Right lobe of liver (tissue), 6 donors: ENCODE data around the gene SLC22A23. TPM values are rescaled to one million over a fixed set of nuclear protein-coding genes. Genes with fewer than 3 reads are reported as not detected.

Experiments used
- ATAC-seq, 4 donors: fragments of 200-7000 bp; cut with Tn5 transposase; one replicate each; pipeline ENCODE4 v1.9.1; 2020; ENCODE audit warnings: mild to moderate bottlenecking in 4 of 4, moderate library complexity in 4 of 4
- DNase-seq, 3 donors: peaks; one replicate each; pipeline ENCODE4 v3.0.0-alpha.2; 2020
- H3K27ac ChIP-seq, 3 donors: fragments of 200-600 bp; one replicate each; pipeline ENCODE4 v1.8.0; 2022
- H3K27me3 ChIP-seq, 2 donors: fragments of 200-600 bp; one replicate each; pipeline ENCODE4 v1.8.0; 2022
- H3K36me3 ChIP-seq, 4 donors: fragments of 200-600 bp; sonication (generic) in 1 of 4; one replicate each; pipeline versions ENCODE4 v1.5.1 to v1.8.0; 2017 to 2022; ENCODE audit warnings: control low read depth in 1 of 4
- H3K4me1 ChIP-seq, 4 donors: fragments of 200-600 bp; sonication (generic) in 1 of 4; one replicate each; pipeline versions ENCODE4 v1.5.1 to v1.8.0; 2017 to 2022; ENCODE audit warnings: control low read depth in 1 of 4
- H3K4me3 ChIP-seq, 3 donors: fragments of 200-600 bp; one replicate each; pipeline ENCODE4 v1.8.0; 2022
- H3K9me3 ChIP-seq, 4 donors: fragments of 200-600 bp; sonication (generic) in 1 of 4; one replicate each; pipeline versions ENCODE4 v1.5.1 to v1.8.0; 2017 to 2022; ENCODE audit warnings: control low read depth in 1 of 4
- POLR2A ChIP-seq: fragments of 450-650 bp; IDR thresholded peaks from one replicate; pipeline ENCODE4 v1.6.1; 2017; ENCODE audit warnings: antibody characterized with exemption, mild to moderate bottlenecking
- WGBS: methylation state at CpG from one replicate; pipeline ENCODE4 v1.1.6; 2018; ENCODE audit warnings: low coverage, low lambda C conversion rate; ENCODE audit not compliant: insufficient coverage; ENCODE audit errors: missing lambda C conversion rate; 5-methylcytosine and 5-hydroxymethylcytosine counted together
- intact Hi-C, 2 donors: fragments of 100-400 bp; cut with DNase I; formaldehyde crosslinking; loops; one replicate each; pipeline versions ENCODE4 v1.11.2 to v1.14.1; 2022
- total RNA-seq, 6 experiments: library from RNA; depleted of rRNA in 2 of 6; stranded (reverse); fragments of >200 nt in 2 of 6; fragmentation: NEBNext Ultra II Directional in 3 of 6; extraction: Animal tissue kit (Norgen Biotek cat#: 25700) in 3 of 6; gene quantifications; one replicate each; pipeline versions ENCODE4 v1.1.0 to v1.2.4, GENCODE V29; 2016 to 2023
- TF ChIP-seq, protein P1 (sequence below), 4 donors: fragments of 200-600 bp in 3 of 4; fragments of 450-650 bp in 1 of 4; IDR thresholded peaks; one replicate each; pipeline versions ENCODE4 v1.5.1 to v1.8.0; 2016 to 2022; ENCODE audit warnings: antibody characterized with exemption in 4 of 4, mild to moderate bottlenecking in 2 of 4
- donor health status: DM: no; HTN: yes; CAD: no.
- donor health status: DM: no; HTN: no; CAD: no.
- donor health status: DM: no; HTN: no; CAD: no.
- donor health status: DM: no; HTN: yes; CAD: no.
- donor health status: DM: no; HTN: yes; CAD: no.

The SLC22A23 gene
- total RNA-seq, 6 experiments from 2014 or later: 11.7 to 27.6 (median 16.3) TPM

- WGBS: 89% methylated on average over 6 of the region's 11 CpGs
- no peak overlapping the region for H3K4me3 ChIP-seq
- no peaks in the 10 kb centered on the region for H3K36me3 ChIP-seq
- peak overlapping the region in 2 of 3 donors; percentile 56 to 92 for H3K27ac ChIP-seq
- peaks cover 0 to 90% (median 44%) of the 10 kb centered on the region in 4 donors for H3K4me1 ChIP-seq
- ATAC-seq: no peak
- H3K9me3 ChIP-seq: no peaks in the 10 kb centered on the region
- H3K27me3 ChIP-seq: no peaks in the 10 kb centered on the region
- DNase-seq: no peak
- intact Hi-C loops: no loop called here
- no peak for TF ChIP-seq POLR2A
- TF ChIP-seq, protein P1, sequence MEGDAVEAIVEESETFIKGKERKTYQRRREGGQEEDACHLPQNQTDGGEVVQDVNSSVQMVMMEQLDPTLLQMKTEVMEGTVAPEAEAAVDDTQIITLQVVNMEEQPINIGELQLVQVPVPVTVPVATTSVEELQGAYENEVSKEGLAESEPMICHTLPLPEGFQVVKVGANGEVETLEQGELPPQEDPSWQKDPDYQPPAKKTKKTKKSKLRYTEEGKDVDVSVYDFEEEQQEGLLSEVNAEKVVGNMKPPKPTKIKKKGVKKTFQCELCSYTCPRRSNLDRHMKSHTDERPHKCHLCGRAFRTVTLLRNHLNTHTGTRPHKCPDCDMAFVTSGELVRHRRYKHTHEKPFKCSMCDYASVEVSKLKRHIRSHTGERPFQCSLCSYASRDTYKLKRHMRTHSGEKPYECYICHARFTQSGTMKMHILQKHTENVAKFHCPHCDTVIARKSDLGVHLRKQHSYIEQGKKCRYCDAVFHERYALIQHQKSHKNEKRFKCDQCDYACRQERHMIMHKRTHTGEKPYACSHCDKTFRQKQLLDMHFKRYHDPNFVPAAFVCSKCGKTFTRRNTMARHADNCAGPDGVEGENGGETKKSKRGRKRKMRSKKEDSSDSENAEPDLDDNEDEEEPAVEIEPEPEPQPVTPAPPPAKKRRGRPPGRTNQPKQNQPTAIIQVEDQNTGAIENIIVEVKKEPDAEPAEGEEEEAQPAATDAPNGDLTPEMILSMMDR (IDR thresholded peaks at IDR 0.05): no peak
These were observed 51.7 kb downstream of the SLC22A23 start for GRCh38 chr6:3405182-3405518.

DNA sequence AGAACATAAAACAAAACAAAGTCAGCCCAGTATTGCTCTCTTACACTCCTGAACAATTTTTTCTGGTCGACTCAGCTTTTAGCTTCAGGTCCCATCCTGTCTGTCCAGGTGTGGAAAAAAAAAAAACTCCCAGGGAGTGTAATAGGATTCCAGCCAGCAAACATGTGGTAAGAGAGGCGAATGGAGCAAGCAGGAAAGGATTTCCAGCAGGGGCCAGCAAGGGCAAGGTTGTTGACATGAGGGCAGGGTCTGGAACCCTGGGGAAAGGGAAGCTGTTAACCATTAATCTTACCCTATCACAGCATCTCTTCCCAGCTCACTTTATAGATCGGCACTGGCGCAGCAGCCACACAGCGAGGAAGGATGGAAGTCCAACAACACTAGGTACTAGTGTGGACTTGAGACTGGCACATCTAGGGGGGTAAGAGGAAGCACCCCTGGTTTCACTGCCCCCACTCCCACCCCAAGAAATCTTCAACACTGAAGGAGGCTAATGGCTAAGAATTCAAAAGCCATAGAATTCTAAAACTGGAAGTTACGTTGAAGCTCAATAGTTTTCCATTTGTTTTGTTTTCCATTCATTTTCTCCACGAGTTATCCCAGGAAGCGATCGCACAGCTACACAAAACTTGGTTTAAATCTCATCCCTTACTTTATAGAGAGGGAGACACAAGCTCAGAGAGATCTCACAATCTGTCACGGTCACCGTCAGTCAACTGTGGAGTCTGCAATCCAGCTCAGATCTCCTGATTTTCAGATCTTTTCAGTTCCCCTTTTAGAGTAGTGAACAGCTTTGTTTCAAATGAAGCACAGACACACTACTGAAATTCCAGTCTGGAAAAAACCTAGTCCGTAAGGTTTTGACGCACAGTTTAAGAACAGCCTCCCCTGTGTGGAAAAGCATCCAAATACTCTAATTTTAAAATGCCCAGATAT is 53.3 kb downstream of the SLC22A23 start:
- H3K27ac ChIP-seq: peak overlapping the region; percentile 32 to 92 (median 56)

GRCh38 chr6:3402310-3403237 is 54.3 kb downstream of the SLC22A23 start:
- peak overlapping the region; percentile 29 to 92 (median 43) for H3K27ac ChIP-seq
- no peak for TF ChIP-seq POLR2A
- TF ChIP-seq, protein P1 (IDR thresholded peaks at IDR 0.05): no peak
- no peak for ATAC-seq
- no peaks in the 10 kb centered on the region for H3K9me3 ChIP-seq
- 52% methylated on average over 5 of the region's 6 CpGs for WGBS
- H3K36me3 ChIP-seq: no peaks in the 10 kb centered on the region
- H3K4me1 ChIP-seq: peaks cover 0 to 93% (median 46%) of the 10 kb centered on the region in 4 donors
- H3K27me3 ChIP-seq: no peaks in the 10 kb centered on the region
- intact Hi-C loops: no loop called here
- DNase-seq: no peak
- H3K4me3 ChIP-seq: no peak overlapping the region

More for the DNA sequence above, 53.3 kb downstream of the SLC22A23 start:
- TF ChIP-seq, protein P1 (IDR thresholded peaks at IDR 0.05): no peak
- TF ChIP-seq POLR2A: peak; percentile 62
- Histone ChIP-seq H3K4me1 (peaks cover 0 to 93% (median 44%) of the 10 kb centered on the region in 4 donors), H3K36me3 (no peaks in the 10 kb centered on the region), H3K4me3 (no peak overlapping the region), H3K9me3 (no peaks in the 10 kb centered on the region), H3K27me3 (no peaks in the 10 kb centered on the region)
- ATAC-seq: peak; percentile 67 to 87 (median 80)
- DNase-seq: peak; percentile 81 to 90 (median 89)
- 28% methylated on average over 13 of the region's 13 CpGs for WGBS
- intact Hi-C loops: no loop called here

DNA sequence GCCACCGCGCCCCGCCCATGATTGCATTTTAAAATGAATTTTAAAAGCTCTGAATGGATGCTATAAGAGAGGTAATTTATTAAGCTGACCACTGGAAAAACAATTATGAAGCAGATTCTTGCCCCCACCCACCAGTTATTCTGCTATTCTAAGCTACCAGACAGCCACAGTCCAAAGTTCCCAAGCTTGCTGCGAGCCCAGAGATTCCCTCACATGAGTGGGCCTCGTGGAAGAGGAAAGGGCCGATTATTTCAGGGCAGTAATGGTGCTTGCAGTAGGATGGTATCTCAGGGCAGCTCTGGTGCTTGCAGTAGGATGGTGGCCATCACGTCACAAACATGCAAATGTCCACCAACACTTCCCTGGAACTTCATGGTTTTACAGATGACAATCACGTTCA is 56.7 kb downstream of the SLC22A23 start:
- no peak for DNase-seq
- peak overlapping the region in 2 of 3 donors; percentile 61 to 92 for H3K27ac ChIP-seq
- 100% methylated on average over 3 of the region's 8 CpGs for WGBS
- ATAC-seq: no peak
- intact Hi-C loops: no loop called here
- no peak overlapping the region for H3K4me3 ChIP-seq
- no peak for TF ChIP-seq POLR2A
- TF ChIP-seq, protein P1 (IDR thresholded peaks at IDR 0.05): no peak
- no peaks in the 10 kb centered on the region for H3K36me3 ChIP-seq
- H3K27me3 ChIP-seq: no peaks in the 10 kb centered on the region
- no peaks in the 10 kb centered on the region for H3K9me3 ChIP-seq
- H3K4me1 ChIP-seq: peaks cover 0 to 97% (median 49%) of the 10 kb centered on the region in 4 donors
